Measurements from ENCODE around the gene PCDHB14.

Gene PCDHB14

DNA sequence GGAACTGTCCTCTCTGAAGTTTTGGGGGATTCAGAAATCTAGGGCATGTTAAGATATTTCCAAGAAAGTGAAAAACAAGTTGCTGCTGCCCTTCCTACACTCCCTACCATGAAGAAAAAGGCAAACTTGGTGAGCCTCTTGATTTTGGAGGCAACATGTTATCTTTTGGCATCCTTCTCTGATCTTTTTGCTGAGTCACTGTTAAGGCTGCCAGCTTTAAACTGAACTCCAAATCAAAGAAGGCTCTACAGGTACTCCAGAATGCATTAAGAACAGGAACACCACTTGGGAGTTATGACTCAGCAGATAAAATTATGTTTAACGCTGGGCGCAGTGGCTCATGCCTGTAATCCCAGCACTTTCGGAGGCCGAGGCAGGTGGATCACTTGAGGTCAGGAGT lies 46.1 kb downstream of the PCDHB14 start:
- FAIRE-seq, result no peak
- DNase-seq (ENCODE audit: low spot score), result no peak

DNA sequence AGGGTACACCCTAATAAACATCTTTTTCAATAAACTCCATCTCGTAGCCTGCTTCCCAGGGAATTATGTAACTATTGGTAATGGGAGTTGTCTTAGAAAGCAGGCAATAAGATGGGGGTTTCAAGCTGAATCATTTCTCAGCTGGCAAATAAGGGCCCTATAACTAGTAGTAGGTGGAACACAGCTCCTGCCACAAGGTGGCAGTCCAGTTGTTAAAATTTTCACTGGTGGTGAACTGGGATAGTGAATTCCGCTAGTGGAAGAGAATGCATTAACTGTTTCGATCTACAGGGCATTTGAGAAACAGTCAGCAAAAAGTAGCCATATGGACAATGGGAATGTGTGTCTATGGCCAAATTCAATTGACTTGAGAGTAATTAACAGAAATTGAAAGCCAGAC lies 49.8 kb downstream of the PCDHB14 start:
- no peak for FAIRE-seq

More for the DNA sequence above, 49.8 kb downstream of the PCDHB14 start:
- DNase-seq (ENCODE audit: low spot score), result no peak
